ENCODE measurements around the gene MAP1LC3C. TPM values are rescaled to one million over a fixed set of nuclear protein-coding genes. Genes with fewer than 3 reads are reported as not detected.
"Not testable (repeated sequence)": the region's sequence is repeated elsewhere in the genome, so short reads cannot be mapped to it uniquely, and the experiment has no call there.

MAP1LC3C gene
- total RNA-seq, 1 donor, result not detected

GRCh38 chr1:242004751-242005495 lies 6.0 kb upstream of the MAP1LC3C start:
- Histone ChIP-seq H3K27me3 (ENCODE audit: insufficient read depth, low read length) (no peaks in the 10 kb centered on the region), H3K4me3 (ENCODE audit: low read length) (no peak overlapping the region), H3K4me1 (ENCODE audit: insufficient read depth, low read length) (no peaks in the 10 kb centered on the region), H3K9me3 (ENCODE audit: low read depth, low read length) (no peaks in the 10 kb centered on the region)

GRCh38 chr1:242002510-242002909 lies 3.6 kb upstream of the MAP1LC3C start:
- Histone ChIP-seq H3K4me1 (ENCODE audit: insufficient read depth, low read length) (peaks cover 3% of the 10 kb centered on the region), H3K9me3 (ENCODE audit: low read depth, low read length) (no peaks in the 10 kb centered on the region), H3K27me3 (ENCODE audit: insufficient read depth, low read length) (no peaks in the 10 kb centered on the region), H3K4me3 (ENCODE audit: low read length) (no peak overlapping the region)

GRCh38 chr1:242002072-242002471 lies 3.2 kb upstream of the MAP1LC3C start:
- Histone ChIP-seq H3K9me3 (ENCODE audit: low read depth, low read length) (no peaks in the 10 kb centered on the region), H3K27me3 (ENCODE audit: insufficient read depth, low read length) (no peaks in the 10 kb centered on the region)

GRCh38 chr1:242000434-242000833 lies 1.5 kb upstream of the MAP1LC3C start:
- no peaks in the 10 kb centered on the region for H3K9me3 ChIP-seq (ENCODE audit: low read depth, low read length)
- H3K27me3 ChIP-seq (ENCODE audit: insufficient read depth, low read length), result no peaks in the 10 kb centered on the region
- H3K4me3 ChIP-seq (ENCODE audit: low read length), result no peak overlapping the region
- H3K4me1 ChIP-seq (ENCODE audit: insufficient read depth, low read length), result peaks cover 3% of the 10 kb centered on the region

More at GRCh38 chr1:242002072-242002471, 3.2 kb upstream of the MAP1LC3C start:
- Histone ChIP-seq H3K4me3 (ENCODE audit: low read length) (no peak overlapping the region), H3K4me1 (ENCODE audit: insufficient read depth, low read length) (peaks cover 3% of the 10 kb centered on the region)

- Histone ChIP-seq H3K4me3 (ENCODE audit: low read length) (no peak overlapping the region), H3K9me3 (ENCODE audit: low read depth, low read length) (no peaks in the 10 kb centered on the region), H3K27me3 (ENCODE audit: insufficient read depth, low read length) (no peaks in the 10 kb centered on the region), H3K4me1 (ENCODE audit: insufficient read depth, low read length) (peaks cover 3% of the 10 kb centered on the region)
These were observed 431 bp downstream of the MAP1LC3C start for GRCh38 chr1:241998412-241998921.

GRCh38 chr1:241997401-241997998 lies 1.4 kb downstream of the MAP1LC3C start:
- peaks cover 3% of the 10 kb centered on the region for H3K4me1 ChIP-seq (ENCODE audit: insufficient read depth, low read length)
- no peaks in the 10 kb centered on the region for H3K9me3 ChIP-seq (ENCODE audit: low read depth, low read length)
- no peak overlapping the region for H3K4me3 ChIP-seq (ENCODE audit: low read length)
- H3K27me3 ChIP-seq (ENCODE audit: insufficient read depth, low read length), result no peaks in the 10 kb centered on the region

- Histone ChIP-seq H3K27me3 (ENCODE audit: insufficient read depth, low read length) (no peaks in the 10 kb centered on the region), H3K4me3 (ENCODE audit: low read length) (no peak overlapping the region), H3K4me1 (ENCODE audit: insufficient read depth, low read length) (peaks cover 3% of the 10 kb centered on the region), H3K9me3 (ENCODE audit: low read depth, low read length) (no peaks in the 10 kb centered on the region)
These were observed 4.7 kb downstream of the MAP1LC3C start for GRCh38 chr1:241994171-241994570.

GRCh38 chr1:241992734-241993133 lies 6.2 kb downstream of the MAP1LC3C start:
- Histone ChIP-seq H3K4me3 (ENCODE audit: low read length) (no peak overlapping the region), H3K4me1 (ENCODE audit: insufficient read depth, low read length) (no peaks in the 10 kb centered on the region), H3K27me3 (ENCODE audit: insufficient read depth, low read length) (no peaks in the 10 kb centered on the region), H3K9me3 (ENCODE audit: low read depth, low read length) (no peaks in the 10 kb centered on the region)

GRCh38 chr1:241990040-241990439 lies 8.9 kb downstream of the MAP1LC3C start:
- no peaks in the 10 kb centered on the region for H3K9me3 ChIP-seq (ENCODE audit: low read depth, low read length)
- H3K4me3 ChIP-seq (ENCODE audit: low read length), result no peak overlapping the region
- no peaks in the 10 kb centered on the region for H3K27me3 ChIP-seq (ENCODE audit: insufficient read depth, low read length)
- H3K4me1 ChIP-seq (ENCODE audit: insufficient read depth, low read length), result no peaks in the 10 kb centered on the region

GRCh38 chr1:241988389-241988930 lies 10.4 kb downstream of the MAP1LC3C start:
- H3K27me3 ChIP-seq (ENCODE audit: insufficient read depth, low read length); H3K9me3 ChIP-seq (ENCODE audit: low read depth, low read length); H3K4me1 ChIP-seq (ENCODE audit: insufficient read depth, low read length); H3K4me3 ChIP-seq (ENCODE audit: low read length): not testable (repeated sequence)

- Histone ChIP-seq H3K4me1 (ENCODE audit: insufficient read depth, low read length) (no peaks in the 10 kb centered on the region), H3K9me3 (ENCODE audit: low read depth, low read length) (no peaks in the 10 kb centered on the region), H3K4me3 (ENCODE audit: low read length) (no peak overlapping the region), H3K27me3 (ENCODE audit: insufficient read depth, low read length) (no peaks in the 10 kb centered on the region)
These were observed 13.1 kb downstream of the MAP1LC3C start for GRCh38 chr1:241985787-241986186.

- H3K27me3 ChIP-seq (ENCODE audit: insufficient read depth, low read length), result no peaks in the 10 kb centered on the region
- H3K4me1 ChIP-seq (ENCODE audit: insufficient read depth, low read length), result no peaks in the 10 kb centered on the region
- H3K4me3 ChIP-seq (ENCODE audit: low read length), result no peak overlapping the region
- H3K9me3 ChIP-seq (ENCODE audit: low read depth, low read length), result no peaks in the 10 kb centered on the region
These were observed 19.0 kb downstream of the MAP1LC3C start for GRCh38 chr1:241979926-241980325.

- H3K4me1 ChIP-seq (ENCODE audit: insufficient read depth, low read length), result no peaks in the 10 kb centered on the region
- H3K27me3 ChIP-seq (ENCODE audit: insufficient read depth, low read length), result no peaks in the 10 kb centered on the region
- H3K9me3 ChIP-seq (ENCODE audit: low read depth, low read length), result no peaks in the 10 kb centered on the region
- H3K4me3 ChIP-seq (ENCODE audit: low read length), result no peak overlapping the region
These were observed 19.8 kb downstream of the MAP1LC3C start for GRCh38 chr1:241979071-241979470.

GRCh38 chr1:241976229-241976628 lies 22.7 kb downstream of the MAP1LC3C start:
- Histone ChIP-seq H3K27me3 (ENCODE audit: insufficient read depth, low read length) (no peaks in the 10 kb centered on the region), H3K4me1 (ENCODE audit: insufficient read depth, low read length) (no peaks in the 10 kb centered on the region), H3K9me3 (ENCODE audit: low read depth, low read length) (no peaks in the 10 kb centered on the region), H3K4me3 (ENCODE audit: low read length) (no peak overlapping the region)

GRCh38 chr1:241972703-241973369 lies 26.1 kb downstream of the MAP1LC3C start:
- no peak overlapping the region for H3K4me3 ChIP-seq (ENCODE audit: low read length)
- no peaks in the 10 kb centered on the region for H3K9me3 ChIP-seq (ENCODE audit: low read depth, low read length)
- no peaks in the 10 kb centered on the region for H3K27me3 ChIP-seq (ENCODE audit: insufficient read depth, low read length)
- no peaks in the 10 kb centered on the region for H3K4me1 ChIP-seq (ENCODE audit: insufficient read depth, low read length)
